PFSK-1 (cell line): ENCODE data around the gene TEX2.

Source experiments
- FOXP2 ChIP-seq: optimal IDR thresholded peaks from 2 replicates; pipeline ENCODE3; 2011; ENCODE audit warnings: borderline replicate concordance, control low read depth, inconsistent platforms; ENCODE audit not compliant: insufficient read depth; ENCODE audit errors: extremely low read length, extremely low read depth
- POLR2AphosphoS5 ChIP-seq: IDR thresholded peaks from 2 replicates; pipeline ENCODE4 v1.6.1; 2012; ENCODE audit warnings: low read depth, mild to moderate bottlenecking, control low read depth, low read length, moderate library complexity
- REST ChIP-seq, 2 experiments: IDR thresholded peaks; 2 replicates each; pipeline versions ENCODE4 v1.6.1 to v1.8.0; 2011 to 2012; ENCODE audit warnings: low read depth in 2 of 2, low read length in 2 of 2, control low read depth in 1 of 2, inconsistent platforms in 1 of 2, mild to moderate bottlenecking in 1 of 2, moderate library complexity in 1 of 2; ENCODE audit not compliant: insufficient read depth in 1 of 2
- SIN3A ChIP-seq: IDR thresholded peaks from 2 replicates; pipeline ENCODE4 v1.6.1; 2012; ENCODE audit warnings: mild to moderate bottlenecking, low read length, moderate library complexity, borderline replicate concordance; ENCODE audit not compliant: insufficient read depth
- TAF1 ChIP-seq: IDR thresholded peaks from 2 replicates; pipeline ENCODE4 v1.6.1; 2012; ENCODE audit warnings: low read length, control low read depth, borderline replicate concordance; ENCODE audit not compliant: insufficient read depth

The TEX2 gene

GRCh38 chr17:64147110-64148016, 115.7 kb downstream of the TEX2 start:
- TF ChIP-seq REST (IDR thresholded peaks at IDR 0.05; ENCODE audit: insufficient read depth in 1 of 2, low read depth in 2 of 2, low read length in 2 of 2) (no peak), POLR2AphosphoS5 (peak; percentile 90), FOXP2 (no peak), SIN3A (no peak; the same call in 1 of the 2 replicates), TAF1 (no peak; the same call in 1 of the 2 replicates)

GRCh38 chr17:64146418-64147109, 116.5 kb downstream of the TEX2 start:
- 0 out of 2 replicates have a peak, but pooled peaks have one; percentile 49 for TF ChIP-seq SIN3A
- no peak for TF ChIP-seq REST (IDR thresholded peaks at IDR 0.05; ENCODE audit: insufficient read depth in 1 of 2, low read depth in 2 of 2, low read length in 2 of 2)
- peak; percentile 66 for TF ChIP-seq FOXP2
- peak; percentile 7; the same call in 1 of the 2 replicates for TF ChIP-seq POLR2AphosphoS5
- no peak; the same call in 1 of the 2 replicates for TF ChIP-seq TAF1

- TF ChIP-seq TAF1 = peak; percentile 99
- TF ChIP-seq POLR2AphosphoS5 = peak; percentile 100
- peak in 1 of 2 experiments; percentile 56; a peak in 2 of 4 replicates for TF ChIP-seq REST (IDR thresholded peaks at IDR 0.05; ENCODE audit: insufficient read depth in 1 of 2, low read depth in 2 of 2, low read length in 2 of 2)
- TF ChIP-seq SIN3A = no peak
Observed at GRCh38 chr17:64145751-64146417, 117.2 kb downstream of the TEX2 start.

- TF ChIP-seq FOXP2 = no peak
- TF ChIP-seq POLR2AphosphoS5 = no peak
Observed at GRCh38 chr17:64145375-64145750, 117.7 kb downstream of the TEX2 start.

- TF ChIP-seq SIN3A = no peak
- no peak for TF ChIP-seq FOXP2
- TF ChIP-seq REST (IDR thresholded peaks at IDR 0.05; ENCODE audit: insufficient read depth in 1 of 2, low read depth in 2 of 2, low read length in 2 of 2) = no peak
- TF ChIP-seq TAF1 = no peak
- no peak for TF ChIP-seq POLR2AphosphoS5
Observed at GRCh38 chr17:64139542-64139941, 123.5 kb downstream of the TEX2 start.
